GM13977 (cell line): ENCODE data around the gene CASZ1.

Experiments
- DNase-seq: peaks from one replicate; pipeline ENCODE4 v3.0.0; 2012; ENCODE audit warnings: low spot score
- in situ Hi-C: fragments of 300-500 bp; cut with MboI; formaldehyde crosslinking; loops from one replicate; pipeline ENCODE4 v1.12.0; 2022; ENCODE audit warnings: low sequenced_read_pairs, low pct_unique_long_range_greater_than_20kb, mixed read lengths, inconsistent platforms; ENCODE audit not compliant: unreplicated experiment
- TF ChIP-seq, protein P1 (sequence below): IDR thresholded peaks from 2 replicates; pipeline ENCODE4 v1.5.1; 2012; ENCODE audit warnings: mild to moderate bottlenecking, control low read depth; ENCODE audit not compliant: insufficient read depth; ENCODE audit errors: extremely low read depth, missing control alignments

The CASZ1 gene

GRCh38 chr1:10644307-10645128 lies 151.9 kb downstream of the CASZ1 start:
- in situ Hi-C loops, result no loop called here
- DNase-seq, result no peak
- TF ChIP-seq, protein P1, sequence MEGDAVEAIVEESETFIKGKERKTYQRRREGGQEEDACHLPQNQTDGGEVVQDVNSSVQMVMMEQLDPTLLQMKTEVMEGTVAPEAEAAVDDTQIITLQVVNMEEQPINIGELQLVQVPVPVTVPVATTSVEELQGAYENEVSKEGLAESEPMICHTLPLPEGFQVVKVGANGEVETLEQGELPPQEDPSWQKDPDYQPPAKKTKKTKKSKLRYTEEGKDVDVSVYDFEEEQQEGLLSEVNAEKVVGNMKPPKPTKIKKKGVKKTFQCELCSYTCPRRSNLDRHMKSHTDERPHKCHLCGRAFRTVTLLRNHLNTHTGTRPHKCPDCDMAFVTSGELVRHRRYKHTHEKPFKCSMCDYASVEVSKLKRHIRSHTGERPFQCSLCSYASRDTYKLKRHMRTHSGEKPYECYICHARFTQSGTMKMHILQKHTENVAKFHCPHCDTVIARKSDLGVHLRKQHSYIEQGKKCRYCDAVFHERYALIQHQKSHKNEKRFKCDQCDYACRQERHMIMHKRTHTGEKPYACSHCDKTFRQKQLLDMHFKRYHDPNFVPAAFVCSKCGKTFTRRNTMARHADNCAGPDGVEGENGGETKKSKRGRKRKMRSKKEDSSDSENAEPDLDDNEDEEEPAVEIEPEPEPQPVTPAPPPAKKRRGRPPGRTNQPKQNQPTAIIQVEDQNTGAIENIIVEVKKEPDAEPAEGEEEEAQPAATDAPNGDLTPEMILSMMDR, result no peak

DNA sequence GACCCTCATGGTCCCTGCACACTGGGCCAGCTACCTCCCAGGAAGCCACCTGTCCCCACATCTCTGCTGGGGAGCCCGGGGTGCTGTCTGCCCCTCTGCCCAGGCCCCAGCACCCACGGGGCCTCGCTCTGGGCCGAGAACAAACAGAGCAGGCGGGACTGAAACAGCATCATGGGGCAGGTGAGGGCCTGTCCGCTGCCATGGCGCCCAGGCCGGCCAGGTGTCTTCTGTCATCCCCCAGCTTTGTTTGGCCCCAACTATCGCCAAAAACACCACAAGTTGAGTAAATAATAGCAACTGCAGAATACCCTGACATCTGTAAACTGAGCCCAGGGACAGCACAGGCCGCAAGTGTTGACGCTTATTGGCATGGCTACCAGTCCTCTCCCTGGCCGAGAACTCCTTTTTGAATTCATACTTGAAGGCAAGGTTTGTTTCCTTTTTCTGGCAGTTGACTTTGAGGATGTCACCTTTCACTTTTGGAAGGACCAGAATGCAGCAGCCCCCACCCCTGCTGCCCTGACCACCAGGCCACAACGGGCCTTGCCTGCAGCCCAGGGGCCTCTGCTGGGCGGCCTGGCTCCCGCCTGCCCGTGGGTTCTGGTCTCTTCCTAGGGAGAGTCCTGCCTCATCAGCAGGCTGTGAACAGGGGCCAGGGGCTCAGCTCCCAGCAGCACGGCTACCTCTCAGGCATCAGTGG lies 152.7 kb downstream of the CASZ1 start:
- DNase-seq, result no peak
- in situ Hi-C loops, result no loop called here
- TF ChIP-seq, protein P1, result no peak

DNA sequence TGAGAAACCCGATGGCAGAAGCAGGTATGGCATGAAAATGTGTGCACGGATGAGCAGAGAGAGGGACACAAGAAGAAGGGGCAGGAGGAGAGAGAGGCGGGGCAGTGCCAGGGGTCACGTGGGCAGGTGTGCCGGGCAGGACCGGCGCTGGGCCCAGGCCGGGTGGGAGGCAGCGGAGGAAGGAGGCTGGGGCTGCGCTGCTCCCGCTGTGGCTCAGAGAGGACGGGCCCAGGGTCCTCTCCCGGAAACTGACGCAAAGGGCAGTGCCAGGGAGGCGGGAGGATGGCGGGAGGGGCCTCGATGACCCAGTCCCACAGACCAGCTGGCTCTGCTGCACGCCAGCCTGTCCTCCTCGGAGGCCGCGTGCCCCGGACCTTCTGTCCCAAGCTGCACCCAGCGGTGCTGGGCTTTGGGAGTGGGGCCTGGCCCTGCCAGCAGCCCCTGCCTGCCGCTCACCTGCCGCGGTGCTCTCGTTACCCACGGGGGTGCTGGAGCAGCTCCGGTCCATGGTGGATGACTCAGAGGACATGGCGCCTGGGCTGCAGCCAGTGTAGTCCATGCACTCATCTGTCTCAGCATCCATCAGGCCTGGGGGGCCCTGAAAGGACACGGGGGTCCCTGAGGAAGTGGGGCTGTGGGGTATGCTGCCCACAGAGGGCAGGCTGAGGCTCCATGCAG lies 153.9 kb downstream of the CASZ1 start:
- in situ Hi-C loops, result no loop called here
- DNase-seq, result no peak
- TF ChIP-seq, protein P1, result no peak

- TF ChIP-seq, protein P1, result no peak
- no peak for DNase-seq
- in situ Hi-C loops, result no loop called here
Observed at GRCh38 chr1:10641976-10642375, 154.5 kb downstream of the CASZ1 start.

DNA sequence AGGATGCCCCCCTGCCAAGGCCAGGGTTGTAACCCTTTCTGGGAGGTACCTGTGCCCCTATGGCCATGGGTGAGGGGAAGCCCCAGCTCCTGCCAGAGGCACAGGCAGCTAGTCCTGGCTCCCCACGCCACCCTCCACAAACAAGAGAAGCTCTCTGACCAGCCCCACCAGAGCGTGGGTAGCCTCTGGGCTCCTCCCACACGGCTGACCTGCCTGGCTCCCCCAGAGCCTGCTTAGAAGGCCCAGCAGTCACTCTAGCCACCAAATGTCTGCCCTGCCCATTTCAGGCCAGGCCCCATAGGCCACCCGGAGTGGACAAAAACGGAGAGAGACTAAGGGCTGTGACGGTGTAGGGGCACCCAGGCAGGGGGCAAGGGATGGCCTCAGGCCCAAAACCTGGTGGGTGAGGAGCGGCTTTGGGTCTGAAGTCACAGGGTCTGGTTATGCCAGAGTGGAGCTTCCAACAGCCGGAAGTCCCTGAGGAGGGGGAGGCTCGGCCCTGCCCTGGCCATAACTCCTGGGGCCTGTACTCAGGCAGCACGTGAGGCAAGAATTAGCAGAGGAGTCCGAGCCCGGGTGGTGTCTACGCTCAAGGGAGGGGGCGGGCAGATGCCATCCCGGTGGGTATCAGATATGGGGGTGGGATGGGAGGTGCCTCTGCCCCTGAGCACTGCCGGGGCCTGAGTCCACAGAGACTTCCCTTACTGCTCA lies 155.4 kb downstream of the CASZ1 start:
- DNase-seq, result no peak
- in situ Hi-C loops, result no loop called here
- TF ChIP-seq, protein P1, result no peak
